HG03159 (cell line): Measurements from ENCODE around the gene EVA1A.

Experiments used
- ATAC-seq: cut with Tn5 transposase; IDR thresholded peaks from one replicate; pipeline ENCODE4 v1.9.1; 2021; ENCODE audit warnings: mild to moderate bottlenecking, moderate library complexity; ENCODE audit not compliant: unreplicated experiment

The EVA1A gene

DNA sequence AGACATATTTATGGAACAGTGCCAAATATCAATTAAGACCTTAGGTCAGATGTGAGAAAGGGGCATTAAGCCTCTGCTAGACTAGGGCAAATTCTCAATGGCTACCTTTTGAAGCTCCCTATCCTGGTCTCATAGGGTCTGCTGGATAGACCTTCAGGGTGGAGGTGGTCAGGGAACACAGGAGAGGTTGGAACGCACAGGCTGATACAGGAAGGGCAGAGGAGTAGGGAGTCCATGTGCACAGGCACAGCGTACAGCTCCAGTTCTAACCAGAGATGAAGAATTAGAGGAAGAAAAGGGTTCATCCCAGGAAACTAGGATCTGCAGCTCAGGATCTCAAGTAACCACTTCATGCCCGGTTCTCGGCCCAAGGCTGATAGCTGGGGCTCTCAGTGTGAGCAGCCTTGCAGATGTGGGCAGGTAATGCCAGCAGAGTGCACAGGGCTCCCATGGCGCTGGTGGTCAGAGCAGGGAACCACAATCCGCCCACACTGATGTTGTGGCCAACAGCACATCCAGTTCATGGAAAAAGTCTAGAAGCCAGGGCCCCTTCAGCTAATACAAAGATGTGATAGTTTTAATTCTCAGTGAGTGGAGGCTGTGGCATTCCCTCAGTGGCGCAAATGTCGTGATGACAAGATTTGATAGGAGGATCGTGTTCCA is 3.4 kb upstream of the EVA1A start:
- ATAC-seq: no peak

DNA sequence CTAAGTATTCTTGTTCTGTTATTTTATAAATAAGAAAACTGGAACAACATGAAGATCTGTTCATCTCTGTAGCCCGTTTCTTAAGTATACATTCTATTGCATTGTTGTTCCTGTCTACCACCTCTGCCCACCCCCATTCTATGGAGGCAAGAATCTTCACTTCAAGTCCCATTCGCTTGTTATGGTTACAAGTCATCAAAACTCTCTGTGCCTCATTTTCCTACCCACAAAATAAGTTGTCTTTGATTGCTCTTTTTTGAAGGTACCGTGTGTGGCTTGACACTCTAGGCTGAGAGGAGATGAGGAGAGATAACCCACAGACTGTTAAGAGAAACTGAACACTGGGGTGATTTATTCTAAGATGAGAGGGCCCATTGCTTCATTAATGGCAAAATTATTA is 2.9 kb upstream of the EVA1A start:
- ATAC-seq: no peak

DNA sequence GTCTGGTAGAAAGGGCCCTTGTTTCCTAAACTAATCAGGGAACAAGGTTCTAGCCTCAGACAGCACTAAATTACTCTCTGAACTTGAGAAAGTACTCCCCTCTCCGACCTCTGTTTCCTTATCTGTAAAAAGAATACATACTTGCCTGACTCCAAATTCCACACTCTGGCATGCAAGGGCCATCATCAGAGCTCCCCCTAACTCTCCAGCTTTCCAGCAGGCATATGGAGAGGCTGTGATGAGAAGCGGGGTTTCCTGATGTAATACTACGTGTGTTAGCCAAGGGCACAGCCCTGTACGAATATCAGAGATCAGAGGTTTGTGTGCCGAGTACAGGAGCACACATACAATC is 1.8 kb upstream of the EVA1A start:
- ATAC-seq: no peak

GRCh38 chr2:75561566-75562512 is 1.1 kb upstream of the EVA1A start:
- ATAC-seq: no peak

- peak; percentile 53 for ATAC-seq
Measured at GRCh38 chr2:75560022-75560767, 544 bp downstream of the EVA1A start.

DNA sequence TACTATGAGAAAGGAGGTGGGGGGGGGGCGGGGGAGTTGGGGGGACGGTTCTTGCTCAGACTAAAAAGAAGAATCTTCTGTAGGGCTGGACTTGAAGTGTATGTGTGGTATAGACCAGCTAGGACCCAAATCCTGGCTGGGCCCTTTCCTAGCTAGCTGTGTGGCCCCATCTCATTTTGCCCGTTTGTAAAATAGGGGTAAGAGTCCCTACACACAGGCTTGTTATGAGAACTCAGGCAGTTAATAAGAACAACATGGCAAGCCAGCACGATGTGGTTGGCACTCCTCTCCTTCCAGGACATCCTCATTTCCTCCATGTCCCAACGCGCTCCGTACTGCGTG is 1.1 kb downstream of the EVA1A start:
- no peak for ATAC-seq

GRCh38 chr2:75558786-75559679 is 1.7 kb downstream of the EVA1A start:
- no peak for ATAC-seq

- ATAC-seq: no peak
Measured at GRCh38 chr2:75558136-75558535, 2.6 kb downstream of the EVA1A start.

- ATAC-seq: no peak
Measured at GRCh38 chr2:75557474-75558133, 3.1 kb downstream of the EVA1A start.

DNA sequence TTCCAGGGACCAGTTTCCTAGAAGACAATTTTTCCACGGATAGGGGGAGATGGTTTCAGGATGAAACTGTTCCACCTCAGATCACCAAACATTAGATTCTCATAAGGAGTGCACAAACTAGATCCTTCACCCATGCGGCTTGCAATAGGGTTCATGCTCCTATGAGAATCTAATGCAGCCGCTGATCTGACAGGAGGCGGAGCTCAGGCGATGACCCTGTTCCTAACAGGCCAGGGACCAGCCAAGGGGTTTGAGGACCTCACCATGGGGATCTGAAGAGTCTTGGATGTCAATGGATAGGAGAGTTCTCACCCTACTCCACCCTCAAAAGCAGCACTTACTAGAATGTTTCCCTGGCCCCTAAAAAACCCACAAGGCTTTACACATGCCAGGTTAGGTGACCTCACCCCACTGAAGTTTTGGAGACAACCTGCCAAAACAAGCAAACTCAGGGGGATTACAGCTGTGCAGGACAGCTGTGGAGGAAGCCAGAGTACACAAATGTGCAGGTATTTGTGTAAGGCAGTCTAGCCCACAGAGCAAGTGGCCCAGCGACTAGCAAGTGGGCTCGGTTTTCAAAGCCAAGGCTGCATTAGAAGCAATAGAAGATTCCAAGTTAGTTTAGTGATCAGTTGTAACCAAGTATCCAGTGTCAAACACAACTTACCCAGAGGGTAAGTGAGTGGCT is 3.9 kb downstream of the EVA1A start:
- no peak for ATAC-seq

GRCh38 chr2:75555701-75556100 is 5.0 kb downstream of the EVA1A start:
- no peak for ATAC-seq

DNA sequence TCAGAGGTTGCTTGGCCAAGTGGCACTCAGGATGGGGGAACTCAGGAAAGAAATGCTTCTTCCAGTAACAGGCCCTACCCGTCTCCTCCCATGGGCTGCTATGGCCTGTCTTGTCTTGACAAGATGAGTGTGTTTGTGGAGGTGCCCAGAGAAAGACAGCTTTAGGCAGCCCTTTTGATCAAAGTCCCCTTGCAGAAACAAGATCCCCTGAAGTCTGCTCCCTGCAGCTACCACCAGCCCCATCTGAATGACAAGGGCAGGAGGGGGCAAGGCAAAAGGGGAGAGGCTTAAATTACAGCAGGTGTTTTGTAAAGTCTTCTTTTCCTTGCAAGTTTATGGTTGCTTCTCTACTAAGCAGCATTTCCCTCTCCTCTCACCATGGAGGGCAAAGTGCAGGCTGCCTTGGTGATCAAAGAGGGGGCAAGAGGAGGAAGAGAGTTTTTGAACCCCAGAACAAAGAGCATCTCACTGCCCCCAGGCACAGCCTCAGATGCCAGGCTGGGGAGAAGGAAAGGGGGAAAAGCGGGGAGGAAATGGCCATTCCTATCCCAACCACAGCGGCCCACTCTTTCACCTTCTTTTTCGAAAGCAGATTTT is 6.7 kb downstream of the EVA1A start:
- no peak for ATAC-seq

- ATAC-seq: no peak
Measured at GRCh38 chr2:75552222-75552621, 8.5 kb downstream of the EVA1A start.

- no peak for ATAC-seq
Measured at GRCh38 chr2:75551434-75551833, 9.3 kb downstream of the EVA1A start.

- ATAC-seq: no peak
Measured at GRCh38 chr2:75549401-75550253, 11.1 kb downstream of the EVA1A start.

DNA sequence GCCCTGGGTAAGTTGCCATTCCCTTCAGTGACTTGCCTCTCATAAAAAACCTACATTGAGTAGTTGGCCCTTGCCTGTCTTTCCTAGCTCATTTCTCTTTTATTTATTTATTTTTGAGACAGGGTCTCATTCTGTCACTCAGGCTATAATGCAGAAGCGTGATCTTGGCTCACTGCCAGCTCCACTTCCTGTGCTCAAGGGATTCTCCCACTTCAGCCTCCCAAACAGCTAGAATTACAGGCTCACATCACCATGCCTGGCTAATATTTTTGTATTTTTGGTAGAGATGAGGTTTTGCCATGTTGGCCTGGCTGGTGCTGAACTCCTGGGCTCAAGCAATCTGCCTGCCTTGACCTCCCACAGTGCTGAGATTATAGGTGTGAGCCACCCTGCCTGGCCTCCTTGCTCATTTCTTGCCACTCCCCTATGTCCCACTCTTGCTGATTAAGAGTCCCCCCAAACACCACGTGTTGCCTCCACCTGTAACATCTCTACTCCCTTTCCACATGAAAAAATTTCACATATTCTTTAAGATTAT is 12.6 kb downstream of the EVA1A start:
- ATAC-seq: no peak

GRCh38 chr2:75547345-75548035 is 13.2 kb downstream of the EVA1A start:
- no peak for ATAC-seq
